ENCODE data around the gene CDH23.

DNA sequence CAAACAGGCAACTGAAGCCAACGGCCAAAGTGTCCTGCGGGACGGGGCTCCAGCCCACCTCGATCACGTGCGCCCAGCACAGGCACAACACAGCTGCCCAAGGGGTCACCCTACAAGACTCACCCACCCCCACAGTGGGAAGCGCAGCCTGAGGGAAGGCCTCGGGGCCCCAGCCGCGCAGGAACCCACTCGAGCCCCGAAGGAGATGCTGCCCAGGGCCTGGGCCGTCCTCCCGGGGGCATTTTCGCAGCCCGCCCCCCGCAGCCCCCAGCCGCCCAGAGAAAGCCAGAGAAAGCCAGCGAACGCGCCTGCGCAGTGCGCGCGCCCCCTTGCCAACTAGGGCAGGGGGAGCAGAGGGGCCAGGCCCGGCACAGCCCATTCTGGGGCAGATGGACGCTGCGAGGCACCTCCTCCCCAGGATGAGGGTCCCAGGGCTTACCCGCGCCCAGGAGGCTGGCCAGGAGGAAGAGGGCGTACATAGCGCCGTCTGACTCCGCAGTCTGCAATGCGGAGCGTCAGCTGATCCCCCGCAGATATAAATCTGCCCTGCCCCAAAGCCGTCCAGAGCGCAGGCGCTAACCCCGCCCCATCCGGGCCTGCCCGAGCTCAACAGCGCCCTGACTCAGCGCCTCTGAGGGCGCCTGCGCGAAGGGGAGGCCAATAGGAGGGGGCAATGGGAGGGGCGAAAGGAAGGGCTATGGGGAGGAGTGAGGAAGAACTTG lies 454.2 kb downstream of the CDH23 start, which contains the start of gene PSAP:
- TF ChIP-seq CTCF (IDR thresholded peaks at IDR 0.05; ENCODE audit: control extremely low read depth in 1 of 3, insufficient read depth in 1 of 3, low read depth in 1 of 3, low read length in 3 of 3) (no peak), POLR2AphosphoS5 (IDR thresholded peaks at IDR 0.05; ENCODE audit: low read depth, low read length) (peak; percentile 94), RNF2 (IDR thresholded peaks at IDR 0.05; ENCODE audit: borderline replicate concordance, low read depth, low read length, missing control alignments, poor library complexity, severe bottlenecking) (no peak), BRCA1 (IDR thresholded peaks at IDR 0.05; ENCODE audit: low read depth, low read length) (no peak)
- TF ChIP-seq, protein P1, sequence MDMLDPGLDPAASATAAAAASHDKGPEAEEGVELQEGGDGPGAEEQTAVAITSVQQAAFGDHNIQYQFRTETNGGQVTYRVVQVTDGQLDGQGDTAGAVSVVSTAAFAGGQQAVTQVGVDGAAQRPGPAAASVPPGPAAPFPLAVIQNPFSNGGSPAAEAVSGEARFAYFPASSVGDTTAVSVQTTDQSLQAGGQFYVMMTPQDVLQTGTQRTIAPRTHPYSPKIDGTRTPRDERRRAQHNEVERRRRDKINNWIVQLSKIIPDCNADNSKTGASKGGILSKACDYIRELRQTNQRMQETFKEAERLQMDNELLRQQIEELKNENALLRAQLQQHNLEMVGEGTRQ (IDR thresholded peaks at IDR 0.05; ENCODE audit: low read length) = peak; percentile 53
